Osteoblast (primary cell): ENCODE results near the gene DNMT3A. TPM values are rescaled to one million over a fixed set of nuclear protein-coding genes. Genes with fewer than 3 reads are reported as not detected.

ENCODE experiments used
- DNase-seq: peaks from one replicate; pipeline ENCODE4 v3.0.0; 2011; ENCODE audit warnings: low spot score, mixed read lengths; ENCODE audit not compliant: insufficient read length; ENCODE audit errors: missing footprints
- H2AFZ ChIP-seq: 2 replicates; pipeline ENCODE4 v1.6.0; 2011; ENCODE audit warnings: mild to moderate bottlenecking, low read length
- H3K27ac ChIP-seq: 2 replicates; pipeline ENCODE4 v1.5.1; 2011; ENCODE audit warnings: mild to moderate bottlenecking, low read depth, low read length, moderate library complexity
- H3K27me3 ChIP-seq: 2 replicates; pipeline ENCODE4 v1.6.0; 2012; ENCODE audit warnings: mild to moderate bottlenecking, control low read depth, inconsistent platforms, low read length, moderate library complexity; ENCODE audit not compliant: insufficient read depth
- H3K36me3 ChIP-seq: 2 replicates; pipeline ENCODE4 v1.5.1; 2011; ENCODE audit warnings: mild to moderate bottlenecking, low read length, control low read depth, moderate library complexity; ENCODE audit not compliant: insufficient read depth
- H3K4me1 ChIP-seq: 2 replicates; pipeline ENCODE4 v1.5.1; 2011; ENCODE audit warnings: mild to moderate bottlenecking, low read length, control low read depth, moderate library complexity; ENCODE audit not compliant: insufficient read depth
- H3K4me2 ChIP-seq: 2 replicates; pipeline ENCODE4 v1.6.0; 2011; ENCODE audit warnings: mild to moderate bottlenecking, low read length; ENCODE audit not compliant: insufficient read depth
- H3K4me3 ChIP-seq: fragments of 200-600 bp; sonication (generic); 3 replicates; pipeline ENCODE4 v1.5.1; 2012; ENCODE audit warnings: mild to moderate bottlenecking, low read length, inconsistent platforms; ENCODE audit not compliant: insufficient read depth
- H3K79me2 ChIP-seq: 2 replicates; pipeline ENCODE4 v1.6.0; 2012; ENCODE audit warnings: mild to moderate bottlenecking, low read length, control low read depth, inconsistent platforms; ENCODE audit not compliant: insufficient read depth
- H3K9me3 ChIP-seq: 2 replicates; pipeline ENCODE4 v1.5.1; 2011; ENCODE audit warnings: low read depth, low read length, control low read depth
- H4K20me1 ChIP-seq: 2 replicates; pipeline ENCODE4 v1.6.0; 2012; ENCODE audit warnings: mild to moderate bottlenecking, low read length, control low read depth; ENCODE audit not compliant: insufficient read depth
- total RNA-seq: library from RNA; depleted of rRNA; stranded (reverse); fragments of >200 nt; gene quantifications from 2 replicates; pipeline ENCODE4 v1.2.3, GENCODE V29; 2012
- TF ChIP-seq, protein P1 (sequence below): IDR thresholded peaks from 2 replicates; pipeline ENCODE4 v1.5.1; 2011; ENCODE audit warnings: mild to moderate bottlenecking, low read depth, low read length, moderate library complexity; ENCODE audit errors: extremely low read depth

Gene DNMT3A
- total RNA-seq, 1 donor, result 18.5 TPM

DNA sequence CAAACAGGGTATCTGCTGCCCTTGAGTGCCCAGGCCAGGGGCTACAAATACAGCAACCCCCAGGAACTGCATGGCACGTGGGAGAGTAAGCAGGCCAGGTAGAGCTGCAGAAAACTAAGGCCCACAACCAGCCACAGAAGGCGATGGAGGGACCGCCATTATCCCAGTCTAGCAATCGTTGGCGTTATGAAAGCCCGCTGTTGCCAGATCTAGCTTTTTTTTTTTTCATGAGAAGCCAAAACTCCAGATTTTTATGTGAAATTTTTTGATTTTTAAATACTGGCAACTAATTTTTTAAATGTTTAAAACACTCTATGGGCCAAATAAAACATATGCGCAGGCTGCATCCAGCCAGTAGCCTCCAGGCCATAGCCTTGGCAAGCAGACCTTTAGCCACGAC, 59.8 kb downstream of the DNMT3A start:
- Histone ChIP-seq H3K4me3 (no peak overlapping the region), H3K27ac (no peak overlapping the region), H4K20me1 (no peaks in the 10 kb centered on the region), H3K4me1 (peaks cover 6% of the 10 kb centered on the region), H3K4me2 (no peak overlapping the region), H3K9me3 (no peaks in the 10 kb centered on the region), H2AFZ (no peak overlapping the region), H3K36me3 (peaks cover 5% of the 10 kb centered on the region), H3K27me3 (no peaks in the 10 kb centered on the region), H3K79me2 (no peaks in the 10 kb centered on the region)
- no peak for DNase-seq
- TF ChIP-seq, protein P1, sequence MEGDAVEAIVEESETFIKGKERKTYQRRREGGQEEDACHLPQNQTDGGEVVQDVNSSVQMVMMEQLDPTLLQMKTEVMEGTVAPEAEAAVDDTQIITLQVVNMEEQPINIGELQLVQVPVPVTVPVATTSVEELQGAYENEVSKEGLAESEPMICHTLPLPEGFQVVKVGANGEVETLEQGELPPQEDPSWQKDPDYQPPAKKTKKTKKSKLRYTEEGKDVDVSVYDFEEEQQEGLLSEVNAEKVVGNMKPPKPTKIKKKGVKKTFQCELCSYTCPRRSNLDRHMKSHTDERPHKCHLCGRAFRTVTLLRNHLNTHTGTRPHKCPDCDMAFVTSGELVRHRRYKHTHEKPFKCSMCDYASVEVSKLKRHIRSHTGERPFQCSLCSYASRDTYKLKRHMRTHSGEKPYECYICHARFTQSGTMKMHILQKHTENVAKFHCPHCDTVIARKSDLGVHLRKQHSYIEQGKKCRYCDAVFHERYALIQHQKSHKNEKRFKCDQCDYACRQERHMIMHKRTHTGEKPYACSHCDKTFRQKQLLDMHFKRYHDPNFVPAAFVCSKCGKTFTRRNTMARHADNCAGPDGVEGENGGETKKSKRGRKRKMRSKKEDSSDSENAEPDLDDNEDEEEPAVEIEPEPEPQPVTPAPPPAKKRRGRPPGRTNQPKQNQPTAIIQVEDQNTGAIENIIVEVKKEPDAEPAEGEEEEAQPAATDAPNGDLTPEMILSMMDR, result no peak

DNA sequence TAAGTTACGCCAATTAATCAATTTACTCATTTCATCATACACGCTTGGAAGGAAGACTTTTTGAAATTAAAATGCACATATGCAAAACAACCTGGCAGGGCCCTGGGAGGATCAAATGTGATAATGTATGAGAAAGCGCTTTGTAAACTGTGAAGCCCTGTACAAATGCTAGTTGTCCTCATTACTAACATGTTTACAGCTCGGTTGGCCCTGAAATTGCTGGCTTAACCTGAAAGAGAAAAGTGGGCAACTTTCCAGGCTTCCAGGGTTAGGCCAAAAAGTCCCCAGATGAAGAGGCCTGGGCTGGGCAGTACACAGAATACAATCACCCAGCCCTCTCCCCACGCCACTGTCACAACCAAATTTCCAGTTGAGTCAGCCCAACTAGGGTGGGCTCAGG, 60.2 kb downstream of the DNMT3A start:
- Histone ChIP-seq H4K20me1 (no peaks in the 10 kb centered on the region), H3K4me1 (peaks cover 6% of the 10 kb centered on the region), H3K36me3 (peaks cover 5% of the 10 kb centered on the region), H3K27me3 (no peaks in the 10 kb centered on the region), H3K27ac (no peak overlapping the region), H3K4me3 (no peak overlapping the region), H3K9me3 (no peaks in the 10 kb centered on the region), H3K79me2 (no peaks in the 10 kb centered on the region), H2AFZ (no peak overlapping the region), H3K4me2 (no peak overlapping the region)
- peak; percentile 27 for DNase-seq
- TF ChIP-seq, protein P1, result no peak

DNA sequence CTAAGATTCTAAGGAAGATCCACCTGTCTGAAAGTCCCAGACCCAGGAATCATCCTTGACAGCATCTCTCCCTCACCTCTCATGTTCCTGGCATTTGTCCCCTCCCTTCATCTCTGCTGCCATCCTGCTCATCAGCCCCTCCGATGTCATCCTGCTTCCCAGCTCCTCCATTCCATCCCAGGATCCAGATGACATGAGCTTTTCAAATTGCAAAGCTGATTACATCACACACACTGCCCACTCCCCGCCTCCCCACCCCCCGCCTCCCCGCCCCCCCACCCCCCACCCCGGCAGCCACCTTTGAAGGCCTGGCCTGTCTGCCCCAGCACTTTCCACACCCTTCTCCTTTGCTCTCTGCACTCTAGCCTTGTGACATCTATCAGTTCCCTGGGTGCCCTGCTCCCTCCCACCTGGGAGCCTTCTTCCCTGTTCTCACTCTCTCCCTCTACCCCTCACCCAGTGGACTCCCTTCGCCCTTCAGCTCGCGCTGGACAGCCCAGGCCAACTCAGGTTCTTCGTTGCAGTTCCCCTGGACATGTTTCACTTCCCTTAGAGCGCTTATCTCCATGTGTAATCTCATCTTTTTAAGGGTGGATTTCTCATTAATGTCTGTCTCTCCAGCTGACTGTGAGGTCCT, 61.6 kb downstream of the DNMT3A start:
- Histone ChIP-seq H3K4me1 (peaks cover 9% of the 10 kb centered on the region), H3K4me3 (no peak overlapping the region), H3K27ac (no peak overlapping the region), H3K9me3 (no peaks in the 10 kb centered on the region), H3K36me3 (peaks cover 5% of the 10 kb centered on the region), H3K27me3 (no peaks in the 10 kb centered on the region), H4K20me1 (no peaks in the 10 kb centered on the region), H2AFZ (no peak overlapping the region), H3K79me2 (no peaks in the 10 kb centered on the region), H3K4me2 (no peak overlapping the region)
- peak; percentile 50 for DNase-seq
- TF ChIP-seq, protein P1, result no peak

DNA sequence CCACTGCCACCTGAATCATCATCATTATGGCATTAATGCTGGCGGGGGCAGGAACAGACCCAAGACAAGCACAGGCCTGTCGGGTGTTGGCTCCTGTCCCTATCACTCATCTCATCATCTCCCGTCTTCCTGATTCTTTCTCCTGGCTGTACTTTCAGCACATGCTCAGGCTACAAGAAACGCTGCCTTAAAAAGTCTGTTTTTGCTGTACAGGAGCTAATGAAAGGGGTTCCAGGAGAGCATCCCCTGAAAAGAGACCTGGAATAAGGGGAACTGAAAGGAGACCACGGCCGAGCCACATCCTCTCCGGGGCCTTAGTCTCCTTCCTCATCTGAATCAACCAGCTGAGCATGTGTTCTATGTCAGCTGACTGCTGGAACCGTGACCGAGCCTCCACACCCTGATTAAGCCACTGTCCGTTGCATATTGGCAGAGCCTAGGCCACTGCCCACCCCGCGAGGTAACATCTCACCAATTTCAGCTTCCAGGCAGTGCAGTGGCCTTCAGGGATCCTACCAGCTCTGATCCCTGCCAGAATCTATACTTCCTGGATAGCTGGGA, 62.6 kb downstream of the DNMT3A start:
- Histone ChIP-seq H3K27ac (no peak overlapping the region), H2AFZ (no peak overlapping the region)
- DNase-seq, result peak; percentile 90

More for the DNA sequence above, 62.6 kb downstream of the DNMT3A start:
- TF ChIP-seq, protein P1, result no peak
- H3K4me2 ChIP-seq, result no peak overlapping the region
- H3K27me3 ChIP-seq, result no peaks in the 10 kb centered on the region
- no peaks in the 10 kb centered on the region for H3K79me2 ChIP-seq
- no peaks in the 10 kb centered on the region for H3K9me3 ChIP-seq
- H3K4me1 ChIP-seq, result peaks cover 9% of the 10 kb centered on the region
- H3K36me3 ChIP-seq, result peaks cover 5% of the 10 kb centered on the region
- no peaks in the 10 kb centered on the region for H4K20me1 ChIP-seq
- H3K4me3 ChIP-seq, result no peak overlapping the region
